ENCODE data around the gene TRPM3.

Gene TRPM3

DNA sequence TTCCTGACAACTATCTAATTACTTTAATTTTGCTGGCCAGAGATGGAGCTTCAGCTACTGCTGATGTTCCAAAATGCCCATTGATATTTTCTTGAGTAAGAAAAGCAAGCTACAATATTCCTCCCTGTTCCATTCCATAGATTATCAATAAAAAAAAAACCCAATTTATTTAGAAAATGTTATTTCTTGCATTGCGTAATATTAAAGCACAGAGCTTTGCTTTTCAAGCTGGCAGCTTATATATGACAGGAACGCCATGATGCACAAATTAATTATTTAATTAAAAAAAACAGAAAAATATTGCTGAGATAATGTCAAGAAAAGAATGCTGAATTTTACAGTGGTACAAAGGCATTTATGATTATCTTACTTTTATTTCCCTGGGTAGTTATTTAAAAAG, 47.9 kb downstream of the TRPM3 start:
- DNase-seq (ENCODE audit: low spot score), result no peak
- peaks cover 15% of the 10 kb centered on the region for H3K27me3 ChIP-seq (ENCODE audit: insufficient read depth, poor library complexity, severe bottlenecking)
- no peaks in the 10 kb centered on the region for H3K9me3 ChIP-seq (ENCODE audit: severe bottlenecking)
- no peaks in the 10 kb centered on the region for H3K36me3 ChIP-seq (ENCODE audit: low read depth)
- H3K4me1 ChIP-seq (ENCODE audit: insufficient read depth, poor library complexity, severe bottlenecking), result no peaks in the 10 kb centered on the region
- ATAC-seq (ENCODE audit: low read depth), result no peak
- H3K4me3 ChIP-seq (ENCODE audit: severe bottlenecking), result no peak overlapping the region
- no peak for TF ChIP-seq CTCF (IDR thresholded peaks at IDR 0.05; ENCODE audit: poor library complexity, severe bottlenecking)
- no peak overlapping the region for H3K27ac ChIP-seq (ENCODE audit: poor library complexity, severe bottlenecking)

- TF ChIP-seq CTCF (IDR thresholded peaks at IDR 0.05; ENCODE audit: poor library complexity, severe bottlenecking), result no peak
- Histone ChIP-seq H3K27ac (ENCODE audit: poor library complexity, severe bottlenecking) (no peak overlapping the region), H3K4me1 (ENCODE audit: insufficient read depth, poor library complexity, severe bottlenecking) (no peaks in the 10 kb centered on the region), H3K9me3 (ENCODE audit: severe bottlenecking) (no peaks in the 10 kb centered on the region), H3K36me3 (ENCODE audit: low read depth) (no peaks in the 10 kb centered on the region), H3K4me3 (ENCODE audit: severe bottlenecking) (no peak overlapping the region), H3K27me3 (ENCODE audit: insufficient read depth, poor library complexity, severe bottlenecking) (peaks cover 15% of the 10 kb centered on the region)
- no peak for ATAC-seq (ENCODE audit: low read depth)
- DNase-seq (ENCODE audit: low spot score), result no peak
Measured at GRCh38 chr9:71072587-71072986, 48.8 kb downstream of the TRPM3 start.

DNA sequence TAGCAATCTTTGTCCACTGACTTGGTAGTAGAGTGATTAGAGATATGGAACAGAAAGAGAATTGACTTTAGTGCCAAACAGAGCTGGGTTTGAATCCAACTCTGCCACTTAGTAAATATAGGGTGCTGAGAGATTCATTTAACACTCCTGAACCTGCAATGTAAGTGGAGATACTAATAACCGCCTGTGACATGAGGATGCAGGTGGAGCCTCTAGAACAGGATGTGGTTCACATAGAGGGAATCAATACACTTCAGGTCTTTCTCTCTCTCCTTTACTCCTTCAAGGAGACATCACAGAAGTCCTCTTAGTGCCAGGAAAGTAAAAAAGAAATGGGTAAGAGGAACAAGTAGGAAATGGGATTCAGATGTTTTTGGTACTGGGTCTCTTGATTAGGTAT, 49.8 kb downstream of the TRPM3 start:
- Histone ChIP-seq H3K4me1 (ENCODE audit: insufficient read depth, poor library complexity, severe bottlenecking) (no peaks in the 10 kb centered on the region), H3K9me3 (ENCODE audit: severe bottlenecking) (no peaks in the 10 kb centered on the region), H3K36me3 (ENCODE audit: low read depth) (no peaks in the 10 kb centered on the region), H3K27ac (ENCODE audit: poor library complexity, severe bottlenecking) (no peak overlapping the region), H3K4me3 (ENCODE audit: severe bottlenecking) (no peak overlapping the region), H3K27me3 (ENCODE audit: insufficient read depth, poor library complexity, severe bottlenecking) (peaks cover 15% of the 10 kb centered on the region)
- ATAC-seq (ENCODE audit: low read depth), result no peak
- DNase-seq (ENCODE audit: low spot score), result no peak
- TF ChIP-seq CTCF (IDR thresholded peaks at IDR 0.05; ENCODE audit: poor library complexity, severe bottlenecking), result no peak

GRCh38 chr9:71058660-71059059, 62.8 kb downstream of the TRPM3 start:
- no peak for DNase-seq (ENCODE audit: low spot score)

DNA sequence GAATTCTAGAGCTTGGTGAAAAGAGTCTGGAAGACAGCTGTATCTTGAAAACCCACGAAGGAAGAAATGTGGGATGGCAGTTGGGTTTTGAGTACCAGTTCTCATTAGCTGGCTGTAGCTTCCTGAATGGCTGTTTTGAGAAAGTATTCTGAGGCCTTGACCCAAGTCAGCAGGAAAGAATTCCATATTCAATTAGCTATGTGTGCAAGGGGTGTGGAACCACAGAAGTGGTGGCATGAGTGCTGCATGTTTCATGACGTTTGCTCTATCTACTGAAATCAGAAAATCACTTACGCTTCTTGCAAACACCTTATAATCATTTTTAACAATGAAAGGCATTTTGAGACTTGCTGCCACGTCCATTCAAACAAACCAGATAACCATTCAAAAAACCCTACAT, 69.1 kb downstream of the TRPM3 start:
- ATAC-seq (ENCODE audit: low read depth) (no peak), DNase-seq (ENCODE audit: low spot score) (no peak)
- Histone ChIP-seq H3K4me3 (ENCODE audit: severe bottlenecking) (no peak overlapping the region), H3K27me3 (ENCODE audit: insufficient read depth, poor library complexity, severe bottlenecking) (peaks cover 8% of the 10 kb centered on the region), H3K4me1 (ENCODE audit: insufficient read depth, poor library complexity, severe bottlenecking) (no peaks in the 10 kb centered on the region), H3K9me3 (ENCODE audit: severe bottlenecking) (no peaks in the 10 kb centered on the region), H3K27ac (ENCODE audit: poor library complexity, severe bottlenecking) (no peak overlapping the region), H3K36me3 (ENCODE audit: low read depth) (no peaks in the 10 kb centered on the region)
- no peak for TF ChIP-seq CTCF (IDR thresholded peaks at IDR 0.05; ENCODE audit: poor library complexity, severe bottlenecking)

More at GRCh38 chr9:71058660-71059059, 62.8 kb downstream of the TRPM3 start:
- no peak for TF ChIP-seq CTCF (IDR thresholded peaks at IDR 0.05; ENCODE audit: poor library complexity, severe bottlenecking)
- Histone ChIP-seq H3K4me1 (ENCODE audit: insufficient read depth, poor library complexity, severe bottlenecking) (no peaks in the 10 kb centered on the region), H3K9me3 (ENCODE audit: severe bottlenecking) (no peaks in the 10 kb centered on the region), H3K4me3 (ENCODE audit: severe bottlenecking) (no peak overlapping the region), H3K36me3 (ENCODE audit: low read depth) (no peaks in the 10 kb centered on the region), H3K27me3 (ENCODE audit: insufficient read depth, poor library complexity, severe bottlenecking) (peaks cover 3% of the 10 kb centered on the region), H3K27ac (ENCODE audit: poor library complexity, severe bottlenecking) (no peak overlapping the region)
- ATAC-seq (ENCODE audit: low read depth), result no peak

Data from RWPE2 (cell line).